Cardiac muscle cell (in vitro differentiated cells and primary cell): ENCODE results near the gene ATAD3B. TPM values are rescaled to one million over a fixed set of nuclear protein-coding genes. Genes with fewer than 3 reads are reported as not detected.

Experiments
- DNase-seq, 2 donors: peaks; one replicate each; pipeline versions ENCODE4 v3.0.0 to v3.0.0-alpha.2; 2010 to 2017; ENCODE audit warnings: low read depth in 1 of 2, low spot score in 1 of 2
- H3K27ac ChIP-seq: fragments of 200-600 bp; sonication (generic); 2 replicates; pipeline ENCODE4 v1.5.1; 2016
- H3K27me3 ChIP-seq: fragments of 200-600 bp; sonication (generic); 2 replicates; pipeline ENCODE4 v1.6.0; 2016; ENCODE audit warnings: control low read depth
- H3K36me3 ChIP-seq: fragments of 200-600 bp; sonication (generic); 2 replicates; pipeline ENCODE4 v1.5.1; 2016; ENCODE audit warnings: control low read depth
- H3K4me1 ChIP-seq: fragments of 200-600 bp; sonication (generic); 2 replicates; pipeline ENCODE4 v1.8.1; 2017; ENCODE audit warnings: low read depth, mild to moderate bottlenecking, mixed run types
- H3K4me3 ChIP-seq: fragments of 200-600 bp; sonication (generic); 2 replicates; pipeline ENCODE4 v1.5.1; 2016; ENCODE audit warnings: mild to moderate bottlenecking
- H3K9me3 ChIP-seq: fragments of 200-600 bp; sonication (generic); 2 replicates; pipeline ENCODE4 v1.5.1; 2017; ENCODE audit warnings: low read depth, mild to moderate bottlenecking, control low read depth
- CTCF ChIP-seq: IDR thresholded peaks from 2 replicates; pipeline ENCODE4 v1.5.1; 2012; ENCODE audit warnings: low read depth, mild to moderate bottlenecking, low read length
- polyA plus RNA-seq: library from polyadenylated mRNA; unstranded; fragments of >200 nt; fragmentation: Nextera tagmentation; extraction: Ambion mirVana; gene quantifications from 2 replicates; pipeline ENCODE4 v1.2.1, GENCODE V29; 2016
- total RNA-seq: library from RNA; depleted of rRNA; stranded (reverse); fragments of >200 nt; gene quantifications from 2 replicates; pipeline ENCODE4 v1.2.3, GENCODE V29; 2016

Gene ATAD3B
- total and polyA plus RNA-seq, 2 experiments from 2014 or later: 30.2 to 37.4 TPM

- TF ChIP-seq CTCF: no peak
- Histone ChIP-seq H3K36me3 (no peaks in the 10 kb centered on the region), H3K27ac (peak overlapping the region; percentile 79), H3K4me3 (no peak overlapping the region), H3K4me1 (peaks cover 50% of the 10 kb centered on the region), H3K9me3 (no peaks in the 10 kb centered on the region), H3K27me3 (peaks cover 2% of the 10 kb centered on the region)
- DNase-seq: no peak
These were observed 36.8 kb upstream of the ATAD3B start for GRCh38 chr1:1434824-1435105.

- Histone ChIP-seq H3K9me3 (no peaks in the 10 kb centered on the region), H3K27me3 (peaks cover 2% of the 10 kb centered on the region), H3K4me3 (peak within 1 kb of the TSS; percentile 46), H3K4me1 (peaks cover 48% of the 10 kb centered on the region), H3K27ac (peak within 1 kb of the TSS; percentile 79), H3K36me3 (no peaks in the 10 kb centered on the region)
- DNase-seq: peak; percentile 80 to 82
- TF ChIP-seq CTCF: peak; percentile 6
These were observed 36.3 kb upstream of the ATAD3B start, which contains the start of gene VWA1 for GRCh38 chr1:1435106-1435903. Gene VWA1 (plus strand): TSS chr1:1435690. CDS start chr1:1435749, 59 bp downstream.

- H3K4me1 ChIP-seq: peaks cover 47% of the 10 kb centered on the region
These were observed 35.5 kb upstream of the ATAD3B start for GRCh38 chr1:1435911-1436629.

GRCh38 chr1:1436630-1437032 lies 34.9 kb upstream of the ATAD3B start:
- Histone ChIP-seq H3K27me3 (peaks cover 2% of the 10 kb centered on the region), H3K9me3 (no peaks in the 10 kb centered on the region), H3K27ac (no peak overlapping the region), H3K4me1 (peaks cover 41% of the 10 kb centered on the region), H3K36me3 (no peaks in the 10 kb centered on the region), H3K4me3 (no peak overlapping the region)
- TF ChIP-seq CTCF: no peak
- DNase-seq: no peak

More at GRCh38 chr1:1435911-1436629, 35.5 kb upstream of the ATAD3B start:
- no peaks in the 10 kb centered on the region for H3K9me3 ChIP-seq
- no peaks in the 10 kb centered on the region for H3K36me3 ChIP-seq
- H3K27ac ChIP-seq: no peak overlapping the region
- TF ChIP-seq CTCF: no peak
- DNase-seq: no peak
- peaks cover 2% of the 10 kb centered on the region for H3K27me3 ChIP-seq
- H3K4me3 ChIP-seq: peak overlapping the region; percentile 46

GRCh38 chr1:1437033-1437903 lies 34.3 kb upstream of the ATAD3B start:
- H3K4me3 ChIP-seq: no peak overlapping the region
- TF ChIP-seq CTCF: no peak
- no peak for DNase-seq
- H3K27me3 ChIP-seq: peaks cover 2% of the 10 kb centered on the region
- H3K27ac ChIP-seq: no peak overlapping the region
- H3K4me1 ChIP-seq: peaks cover 35% of the 10 kb centered on the region
- H3K36me3 ChIP-seq: no peaks in the 10 kb centered on the region
- no peaks in the 10 kb centered on the region for H3K9me3 ChIP-seq
